ENCODE results near the gene MRPL58.

DNA sequence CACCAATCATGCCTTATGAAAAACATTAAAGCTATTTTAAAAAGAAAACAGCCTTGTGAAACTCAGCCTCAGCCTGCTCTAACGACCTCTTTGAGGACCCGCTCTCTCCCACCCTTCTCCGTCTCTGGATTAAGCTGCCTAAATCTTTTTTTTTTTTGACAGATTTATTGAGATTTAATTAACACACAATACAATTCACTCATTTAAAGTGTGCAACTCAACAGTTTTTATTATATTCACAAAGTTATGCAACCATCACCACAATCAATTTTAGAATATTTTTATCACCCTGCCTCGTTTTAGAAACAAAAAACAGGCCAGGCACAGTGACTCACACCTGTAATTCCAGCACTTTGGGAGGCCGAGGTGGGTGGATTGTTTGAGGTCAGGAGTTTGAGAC lies 16.6 kb upstream of the MRPL58 start:
- TF ChIP-seq, protein P1, sequence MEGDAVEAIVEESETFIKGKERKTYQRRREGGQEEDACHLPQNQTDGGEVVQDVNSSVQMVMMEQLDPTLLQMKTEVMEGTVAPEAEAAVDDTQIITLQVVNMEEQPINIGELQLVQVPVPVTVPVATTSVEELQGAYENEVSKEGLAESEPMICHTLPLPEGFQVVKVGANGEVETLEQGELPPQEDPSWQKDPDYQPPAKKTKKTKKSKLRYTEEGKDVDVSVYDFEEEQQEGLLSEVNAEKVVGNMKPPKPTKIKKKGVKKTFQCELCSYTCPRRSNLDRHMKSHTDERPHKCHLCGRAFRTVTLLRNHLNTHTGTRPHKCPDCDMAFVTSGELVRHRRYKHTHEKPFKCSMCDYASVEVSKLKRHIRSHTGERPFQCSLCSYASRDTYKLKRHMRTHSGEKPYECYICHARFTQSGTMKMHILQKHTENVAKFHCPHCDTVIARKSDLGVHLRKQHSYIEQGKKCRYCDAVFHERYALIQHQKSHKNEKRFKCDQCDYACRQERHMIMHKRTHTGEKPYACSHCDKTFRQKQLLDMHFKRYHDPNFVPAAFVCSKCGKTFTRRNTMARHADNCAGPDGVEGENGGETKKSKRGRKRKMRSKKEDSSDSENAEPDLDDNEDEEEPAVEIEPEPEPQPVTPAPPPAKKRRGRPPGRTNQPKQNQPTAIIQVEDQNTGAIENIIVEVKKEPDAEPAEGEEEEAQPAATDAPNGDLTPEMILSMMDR (IDR thresholded peaks at IDR 0.05) = no peak
- TF ChIP-seq POLR2A (IDR thresholded peaks at IDR 0.05) = no peak

Data from breast epithelium (tissue), 3 donors.